OCI-LY1 (cell line): ENCODE measurements around the gene DEPDC7.

Experiments
- EZH2 ChIP-seq: fragments of 200-600 bp; sonication (generic), shearing (Covaris generic); IDR thresholded peaks from 2 replicates; pipeline ENCODE4 v1.8.0; 2017; ENCODE audit warnings: borderline replicate concordance, mixed run types, mild to moderate bottlenecking, antibody characterized with exemption, low read length, moderate library complexity, mixed read lengths
- TF ChIP-seq, protein P1 (sequence below): fragments of 200-600 bp; sonication (generic), shearing (Covaris generic); IDR thresholded peaks from 2 replicates; pipeline ENCODE4 v1.5.1; 2017; ENCODE audit warnings: mild to moderate bottlenecking, antibody characterized with exemption, low read length, moderate library complexity, mixed read lengths

GRCh38 chr11:33063326-33063881 lies 47.7 kb downstream of the DEPDC7 start:
- TF ChIP-seq, protein P1, sequence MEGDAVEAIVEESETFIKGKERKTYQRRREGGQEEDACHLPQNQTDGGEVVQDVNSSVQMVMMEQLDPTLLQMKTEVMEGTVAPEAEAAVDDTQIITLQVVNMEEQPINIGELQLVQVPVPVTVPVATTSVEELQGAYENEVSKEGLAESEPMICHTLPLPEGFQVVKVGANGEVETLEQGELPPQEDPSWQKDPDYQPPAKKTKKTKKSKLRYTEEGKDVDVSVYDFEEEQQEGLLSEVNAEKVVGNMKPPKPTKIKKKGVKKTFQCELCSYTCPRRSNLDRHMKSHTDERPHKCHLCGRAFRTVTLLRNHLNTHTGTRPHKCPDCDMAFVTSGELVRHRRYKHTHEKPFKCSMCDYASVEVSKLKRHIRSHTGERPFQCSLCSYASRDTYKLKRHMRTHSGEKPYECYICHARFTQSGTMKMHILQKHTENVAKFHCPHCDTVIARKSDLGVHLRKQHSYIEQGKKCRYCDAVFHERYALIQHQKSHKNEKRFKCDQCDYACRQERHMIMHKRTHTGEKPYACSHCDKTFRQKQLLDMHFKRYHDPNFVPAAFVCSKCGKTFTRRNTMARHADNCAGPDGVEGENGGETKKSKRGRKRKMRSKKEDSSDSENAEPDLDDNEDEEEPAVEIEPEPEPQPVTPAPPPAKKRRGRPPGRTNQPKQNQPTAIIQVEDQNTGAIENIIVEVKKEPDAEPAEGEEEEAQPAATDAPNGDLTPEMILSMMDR: no peak
- no peak for TF ChIP-seq EZH2
